Measurements from ENCODE around the gene DTNBP1.

GRCh38 chr6:15517600-15517999 lies 145.2 kb downstream of the DTNBP1 start:
- TF ChIP-seq CTCF (IDR thresholded peaks at IDR 0.05) (no peak), POLR2A (IDR thresholded peaks at IDR 0.05) (no peak)

All from prostate gland (tissue), 2 donors.